A673 (cell line): ENCODE data around the gene BMP4. TPM values are rescaled to one million over a fixed set of nuclear protein-coding genes. Genes with fewer than 3 reads are reported as not detected.

Experiments
- BruUV-seq: library from RNA; stranded (reverse); fragments of 400-500 nt; replicated peaks from 2 replicates; lab custom pipeline; 2021; lab: Mats Ljungman, UMichigan
- CTCF ChIA-PET: fragments of 300-600 bp; sonication (Branson Sonifier 250); formaldehyde crosslinking; loops from one replicate; lab custom pipeline; 2022; ENCODE audit warnings: antibody characterized with exemption; lab: Charles Lee
- POLR2A ChIA-PET: fragments of 300-600 bp; sonication (Branson Sonifier 250); formaldehyde crosslinking; loops from one replicate; lab custom pipeline; 2022; ENCODE audit warnings: antibody characterized with exemption; ENCODE audit not compliant: low non-redundant PET; lab: Charles Lee
- DNase-seq: peaks from one replicate; pipeline ENCODE4 v3.0.0-alpha.2; 2015; ENCODE audit warnings: low spot score
- H3K27ac ChIP-seq: fragments of 200-600 bp; sonication (generic); 2 replicates; pipeline ENCODE4 v1.5.1; 2016; ENCODE audit warnings: mixed run types, low read depth, mild to moderate bottlenecking, mixed read lengths, antibody characterized with exemption, low read length; ENCODE audit not compliant: poor library complexity, severe bottlenecking
- H3K27me3 ChIP-seq: fragments of 200-600 bp; sonication (generic); replicated peaks from 2 replicates; pipeline ENCODE4 v1.6.1; 2017; ENCODE audit warnings: mixed run types, low read depth, mild to moderate bottlenecking, mixed read lengths, antibody characterized with exemption, low read length; ENCODE audit not compliant: insufficient read depth, poor library complexity
- H3K36me3 ChIP-seq: fragments of 200-600 bp; sonication (generic); 2 replicates; pipeline ENCODE4 v1.6.1; 2016; ENCODE audit warnings: mixed run types, mild to moderate bottlenecking, mixed read lengths, antibody characterized with exemption, low read length; ENCODE audit not compliant: insufficient read depth, poor library complexity, severe bottlenecking
- H3K4me1 ChIP-seq: fragments of 200-600 bp; sonication (generic); 2 replicates; pipeline ENCODE4 v1.6.1; 2017; ENCODE audit warnings: mixed run types, mild to moderate bottlenecking, mixed read lengths, antibody characterized with exemption, low read length; ENCODE audit not compliant: insufficient read depth, poor library complexity, severe bottlenecking
- H3K4me3 ChIP-seq: fragments of 200-600 bp; sonication (generic); 2 replicates; pipeline ENCODE4 v1.5.1; 2016; ENCODE audit warnings: low read depth, mixed run types, mild to moderate bottlenecking, mixed read lengths, low read length; ENCODE audit not compliant: poor library complexity, severe bottlenecking
- H3K9me3 ChIP-seq: fragments of 200-600 bp; sonication (generic); 2 replicates; pipeline ENCODE4 v1.6.1; 2016; ENCODE audit warnings: mixed run types, low read depth, mild to moderate bottlenecking, mixed read lengths, antibody characterized with exemption, low read length; ENCODE audit not compliant: poor library complexity, severe bottlenecking
- CTCF ChIP-seq: fragments of 300-800, 200-600 bp; sonication (generic); conservative IDR thresholded peaks from 2 replicates; pipeline ENCODE4 v1.5.1; 2017; ENCODE audit warnings: low read depth, mild to moderate bottlenecking, antibody characterized with exemption, low read length, moderate library complexity, mixed read lengths
- EZH2 ChIP-seq: fragments of 200-600 bp; sonication (generic); IDR thresholded peaks from 2 replicates; pipeline ENCODE4 v1.6.1; 2017; ENCODE audit warnings: borderline replicate concordance, low read depth, mild to moderate bottlenecking, mixed read lengths, antibody characterized with exemption, low read length; ENCODE audit not compliant: poor library complexity, severe bottlenecking
- intact Hi-C: fragments of 100-400 bp; cut with micrococcal nuclease; formaldehyde crosslinking; loops from one replicate; pipeline ENCODE4 v1.10.0; 2022; ENCODE audit not compliant: unreplicated experiment
- total RNA-seq: library from RNA; stranded (reverse); gene quantifications from 2 replicates; pipeline ENCODE4 v1.2.3, GENCODE V29; 2021

BMP4 gene
- total RNA-seq, 1 experiment from 2014 or later: not detected

GRCh38 chr14:53921027-53921426, 35.6 kb downstream of the BMP4 start:
- no peak for TF ChIP-seq CTCF
- TF ChIP-seq EZH2: no peak
- DNase-seq: no peak
- Histone ChIP-seq H3K27me3 (peaks cover 49% of the 10 kb centered on the region), H3K4me1 (no peaks in the 10 kb centered on the region), H3K4me3 (no peak overlapping the region), H3K36me3 (no peaks in the 10 kb centered on the region), H3K27ac (no peak overlapping the region), H3K9me3 (no peaks in the 10 kb centered on the region)
- ChIA-PET POLR2A (no interaction called here), CTCF (no interaction called here)
- BruUV-seq: no TSS peak
- intact Hi-C loops: no loop called here

- POLR2A ChIA-PET: no interaction called here
- TF ChIP-seq CTCF (no peak), EZH2 (no peak)
- H3K9me3 ChIP-seq: no peaks in the 10 kb centered on the region
- CTCF ChIA-PET: no interaction called here
- BruUV-seq: no TSS peak
- no peak overlapping the region for H3K27ac ChIP-seq
- H3K4me1 ChIP-seq: no peaks in the 10 kb centered on the region
- intact Hi-C loops: no loop called here
- no peak overlapping the region for H3K4me3 ChIP-seq
- no peak for DNase-seq
- H3K27me3 ChIP-seq: peaks cover 25% of the 10 kb centered on the region
- H3K36me3 ChIP-seq: no peaks in the 10 kb centered on the region
These were observed 40.4 kb downstream of the BMP4 start for GRCh38 chr14:53916239-53916638.

- BruUV-seq: no TSS peak
- DNase-seq: no peak
- ChIA-PET CTCF (no interaction called here), POLR2A (no interaction called here)
- H3K27me3 ChIP-seq: peaks cover 17% of the 10 kb centered on the region
- no peaks in the 10 kb centered on the region for H3K9me3 ChIP-seq
- H3K27ac ChIP-seq: no peak overlapping the region
- no peaks in the 10 kb centered on the region for H3K4me1 ChIP-seq
- H3K36me3 ChIP-seq: no peaks in the 10 kb centered on the region
- TF ChIP-seq CTCF (no peak), EZH2 (no peak)
- no peak overlapping the region for H3K4me3 ChIP-seq
- intact Hi-C loops: no loop called here
These were observed 41.1 kb downstream of the BMP4 start for GRCh38 chr14:53915364-53916014.
